ENCODE measurements around the gene SLAMF7. TPM values are rescaled to one million over a fixed set of nuclear protein-coding genes. Genes with fewer than 3 reads are reported as not detected.

SLAMF7 gene
- polyA plus RNA-seq, 1 experiment: not detected

GRCh38 chr1:160756849-160757201 lies 17.8 kb downstream of the SLAMF7 start:
- no peak for DNase-seq (ENCODE audit: low read depth, low spot score)
- Histone ChIP-seq H3K27ac (ENCODE audit: low read depth, low read length) (no peak overlapping the region), H3K4me3 (ENCODE audit: low read depth, low read length) (no peak overlapping the region), H3K27me3 (ENCODE audit: control insufficient read depth, insufficient read depth, low read length) (no peaks in the 10 kb centered on the region), H3K9me3 (ENCODE audit: control insufficient read depth, insufficient read depth, low read length) (no peaks in the 10 kb centered on the region)
- ChIA-PET POLR2A (no interaction called here), CTCF (no interaction called here)
- TF ChIP-seq, protein P1, sequence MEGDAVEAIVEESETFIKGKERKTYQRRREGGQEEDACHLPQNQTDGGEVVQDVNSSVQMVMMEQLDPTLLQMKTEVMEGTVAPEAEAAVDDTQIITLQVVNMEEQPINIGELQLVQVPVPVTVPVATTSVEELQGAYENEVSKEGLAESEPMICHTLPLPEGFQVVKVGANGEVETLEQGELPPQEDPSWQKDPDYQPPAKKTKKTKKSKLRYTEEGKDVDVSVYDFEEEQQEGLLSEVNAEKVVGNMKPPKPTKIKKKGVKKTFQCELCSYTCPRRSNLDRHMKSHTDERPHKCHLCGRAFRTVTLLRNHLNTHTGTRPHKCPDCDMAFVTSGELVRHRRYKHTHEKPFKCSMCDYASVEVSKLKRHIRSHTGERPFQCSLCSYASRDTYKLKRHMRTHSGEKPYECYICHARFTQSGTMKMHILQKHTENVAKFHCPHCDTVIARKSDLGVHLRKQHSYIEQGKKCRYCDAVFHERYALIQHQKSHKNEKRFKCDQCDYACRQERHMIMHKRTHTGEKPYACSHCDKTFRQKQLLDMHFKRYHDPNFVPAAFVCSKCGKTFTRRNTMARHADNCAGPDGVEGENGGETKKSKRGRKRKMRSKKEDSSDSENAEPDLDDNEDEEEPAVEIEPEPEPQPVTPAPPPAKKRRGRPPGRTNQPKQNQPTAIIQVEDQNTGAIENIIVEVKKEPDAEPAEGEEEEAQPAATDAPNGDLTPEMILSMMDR (IDR thresholded peaks at IDR 0.05; ENCODE audit: low read depth, low read length): no peak

DNA sequence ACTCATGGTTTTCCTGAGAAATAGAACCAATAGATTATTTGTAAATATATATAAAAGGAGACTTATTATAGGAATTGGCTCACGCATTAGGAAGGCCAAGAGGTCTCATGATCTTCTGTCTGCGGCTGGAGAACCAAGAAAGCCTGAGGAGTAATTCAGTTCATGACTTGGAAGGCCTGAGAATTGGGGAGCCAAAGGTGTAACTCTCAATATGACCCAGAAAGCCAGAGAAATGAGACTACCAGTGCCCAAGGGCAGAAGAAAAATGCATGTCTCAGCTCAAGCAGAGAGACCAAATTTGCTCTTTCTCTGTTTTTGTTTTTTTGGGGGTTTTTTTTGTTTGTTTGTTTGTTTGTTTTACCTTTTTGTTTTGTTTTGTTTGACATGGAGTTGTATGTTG lies 19.5 kb downstream of the SLAMF7 start:
- no peak for DNase-seq (ENCODE audit: low read depth, low spot score)
- Histone ChIP-seq H3K27me3 (ENCODE audit: control insufficient read depth, insufficient read depth, low read length) (no peaks in the 10 kb centered on the region), H3K27ac (ENCODE audit: low read depth, low read length) (no peak overlapping the region), H3K4me3 (ENCODE audit: low read depth, low read length) (no peak overlapping the region), H3K9me3 (ENCODE audit: control insufficient read depth, insufficient read depth, low read length) (no peaks in the 10 kb centered on the region)
- ChIA-PET CTCF (no interaction called here), POLR2A (no interaction called here)
- TF ChIP-seq, protein P1 (IDR thresholded peaks at IDR 0.05; ENCODE audit: low read depth, low read length): no peak

GRCh38 chr1:160759740-160760139 lies 20.7 kb downstream of the SLAMF7 start:
- CTCF ChIA-PET: interaction anchor here (1.0 kb wide), 1 partner anchor 9 kb away, joined by 3 read pairs; no protein-coding TSS in a partner anchor
- Histone ChIP-seq H3K27ac (ENCODE audit: low read depth, low read length) (no peak overlapping the region), H3K9me3 (ENCODE audit: control insufficient read depth, insufficient read depth, low read length) (no peaks in the 10 kb centered on the region), H3K27me3 (ENCODE audit: control insufficient read depth, insufficient read depth, low read length) (no peaks in the 10 kb centered on the region), H3K4me3 (ENCODE audit: low read depth, low read length) (no peak overlapping the region)
- DNase-seq (ENCODE audit: low read depth, low spot score): no peak
- TF ChIP-seq, protein P1 (IDR thresholded peaks at IDR 0.05; ENCODE audit: low read depth, low read length): no peak
- POLR2A ChIA-PET: no interaction called here

DNA sequence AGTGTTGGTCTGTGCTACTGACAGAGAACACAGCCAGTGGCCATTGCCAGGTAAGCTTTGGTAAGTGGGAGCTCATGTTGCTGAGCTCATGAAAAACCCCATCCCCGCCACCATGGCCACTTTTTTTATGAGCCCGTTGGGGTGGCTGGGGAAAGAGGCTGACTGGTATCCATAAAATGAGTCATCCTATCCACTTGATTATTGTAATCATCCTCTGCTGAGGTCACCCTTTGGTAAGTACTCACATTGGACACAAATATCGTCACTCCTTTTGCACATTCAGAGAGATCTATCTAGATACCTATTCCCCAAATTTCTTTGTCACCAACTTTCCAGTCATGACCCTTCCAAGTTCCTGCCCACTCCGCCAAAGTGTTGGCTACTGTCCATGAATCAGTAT lies 22.0 kb downstream of the SLAMF7 start:
- no peaks in the 10 kb centered on the region for H3K9me3 ChIP-seq (ENCODE audit: control insufficient read depth, insufficient read depth, low read length)
- no peaks in the 10 kb centered on the region for H3K27me3 ChIP-seq (ENCODE audit: control insufficient read depth, insufficient read depth, low read length)
- no peak for DNase-seq (ENCODE audit: low read depth, low spot score)
- TF ChIP-seq, protein P1 (IDR thresholded peaks at IDR 0.05; ENCODE audit: low read depth, low read length): no peak
- no peak overlapping the region for H3K4me3 ChIP-seq (ENCODE audit: low read depth, low read length)
- POLR2A ChIA-PET: no interaction called here
- no peak overlapping the region for H3K27ac ChIP-seq (ENCODE audit: low read depth, low read length)
- CTCF ChIA-PET: no interaction called here

DNA sequence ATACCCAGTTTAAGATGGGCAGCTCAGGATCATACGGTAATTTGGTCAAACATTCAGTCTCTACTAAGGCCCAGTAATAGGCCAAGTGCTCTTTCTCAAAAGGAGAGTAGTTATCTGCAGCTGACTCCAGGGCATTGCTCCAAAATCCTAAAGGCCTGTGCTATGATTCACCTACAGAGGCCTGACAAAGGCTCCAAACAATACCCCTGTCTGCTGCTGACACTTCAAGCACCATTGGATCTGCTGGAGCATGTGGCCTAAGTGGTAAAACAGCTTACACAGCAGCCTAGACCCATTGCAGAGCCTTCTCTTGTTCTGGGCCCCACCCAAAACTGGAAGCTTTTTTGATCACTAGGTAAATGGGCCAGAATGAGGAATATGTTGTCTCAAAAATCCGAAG lies 22.8 kb downstream of the SLAMF7 start:
- POLR2A ChIA-PET: no interaction called here

More for the DNA sequence above, 22.8 kb downstream of the SLAMF7 start:
- TF ChIP-seq, protein P1 (IDR thresholded peaks at IDR 0.05; ENCODE audit: low read depth, low read length): no peak
- CTCF ChIA-PET: no interaction called here
- no peaks in the 10 kb centered on the region for H3K9me3 ChIP-seq (ENCODE audit: control insufficient read depth, insufficient read depth, low read length)
- H3K4me3 ChIP-seq (ENCODE audit: low read depth, low read length): no peak overlapping the region
- no peak overlapping the region for H3K27ac ChIP-seq (ENCODE audit: low read depth, low read length)
- no peak for DNase-seq (ENCODE audit: low read depth, low spot score)
- no peaks in the 10 kb centered on the region for H3K27me3 ChIP-seq (ENCODE audit: control insufficient read depth, insufficient read depth, low read length)
